Loucy (cell line): Measurements from ENCODE around the gene OR2T12.

Source experiments
- CTCF ChIP-seq: fragments of 200-600 bp; sonication (generic); conservative IDR thresholded peaks from 2 replicates; pipeline ENCODE4 v1.5.1; 2014; ENCODE audit warnings: mild to moderate bottlenecking, antibody characterized with exemption, low read length
- EZH2phosphoT487 ChIP-seq: fragments of 200-600 bp; IDR thresholded peaks from 2 replicates; pipeline ENCODE4 v1.6.1; 2018; ENCODE audit warnings: antibody characterized with exemption, mild to moderate bottlenecking, moderate library complexity, borderline replicate concordance

GRCh38 chr1:248316796-248317195 lies 13.6 kb upstream of the OR2T12 start:
- no peak for TF ChIP-seq CTCF
- no peak for TF ChIP-seq EZH2phosphoT487
